Measurements from ENCODE around the gene SMIM36.
A peak's percentile ranks its signal among the peaks of the same experiment; 100 is the strongest.

Gene SMIM36

GRCh38 chr17:55543709-55544108, 32.5 kb upstream of the SMIM36 start:
- no peak for DNase-seq (ENCODE audit: low read depth)
- no peak overlapping the region for H3K4me3 ChIP-seq (replicated peaks; ENCODE audit: low read depth, low read length)
- TF ChIP-seq CTCF (IDR thresholded peaks at IDR 0.05; ENCODE audit: low read length, missing control alignments) = no peak

GRCh38 chr17:55540414-55541091, 29.3 kb upstream of the SMIM36 start:
- peak; percentile 31 for DNase-seq (ENCODE audit: low read depth)
- TF ChIP-seq CTCF (IDR thresholded peaks at IDR 0.05; ENCODE audit: low read length, missing control alignments) = no peak

GRCh38 chr17:55536205-55536604, 25.0 kb upstream of the SMIM36 start:
- no peak for DNase-seq (ENCODE audit: low read depth)
- no peak for TF ChIP-seq CTCF (IDR thresholded peaks at IDR 0.05; ENCODE audit: low read length, missing control alignments)
- no peak overlapping the region for H3K4me3 ChIP-seq (replicated peaks; ENCODE audit: low read depth, low read length)

More at GRCh38 chr17:55540414-55541091, 29.3 kb upstream of the SMIM36 start:
- no peak overlapping the region for H3K4me3 ChIP-seq (replicated peaks; ENCODE audit: low read depth, low read length)

GRCh38 chr17:55533608-55534007, 22.4 kb upstream of the SMIM36 start:
- H3K4me3 ChIP-seq (replicated peaks; ENCODE audit: low read depth, low read length) = no peak overlapping the region
- TF ChIP-seq CTCF (IDR thresholded peaks at IDR 0.05; ENCODE audit: low read length, missing control alignments) = no peak
- no peak for DNase-seq (ENCODE audit: low read depth)

GRCh38 chr17:55532670-55533069, 21.4 kb upstream of the SMIM36 start:
- TF ChIP-seq CTCF (IDR thresholded peaks at IDR 0.05; ENCODE audit: low read length, missing control alignments) = no peak
- DNase-seq (ENCODE audit: low read depth) = no peak
- H3K4me3 ChIP-seq (replicated peaks; ENCODE audit: low read depth, low read length) = no peak overlapping the region

GRCh38 chr17:55531053-55531728, 19.9 kb upstream of the SMIM36 start:
- no peak for TF ChIP-seq CTCF (IDR thresholded peaks at IDR 0.05; ENCODE audit: low read length, missing control alignments)
- no peak overlapping the region for H3K4me3 ChIP-seq (replicated peaks; ENCODE audit: low read depth, low read length)
- DNase-seq (ENCODE audit: low read depth) = no peak
